GM12873 (cell line): ENCODE data around the gene PCOLCE2.

Experiments used
- TF ChIP-seq, protein P1 (sequence below): IDR thresholded peaks from 2 replicates; pipeline ENCODE4 v1.5.1; 2012; ENCODE audit warnings: low read depth, mild to moderate bottlenecking, moderate library complexity, low read length, control low read depth; ENCODE audit not compliant: insufficient read depth; ENCODE audit errors: missing control alignments

PCOLCE2 gene

GRCh38 chr3:142861926-142862325 is 27.0 kb downstream of the PCOLCE2 start:
- TF ChIP-seq, protein P1, sequence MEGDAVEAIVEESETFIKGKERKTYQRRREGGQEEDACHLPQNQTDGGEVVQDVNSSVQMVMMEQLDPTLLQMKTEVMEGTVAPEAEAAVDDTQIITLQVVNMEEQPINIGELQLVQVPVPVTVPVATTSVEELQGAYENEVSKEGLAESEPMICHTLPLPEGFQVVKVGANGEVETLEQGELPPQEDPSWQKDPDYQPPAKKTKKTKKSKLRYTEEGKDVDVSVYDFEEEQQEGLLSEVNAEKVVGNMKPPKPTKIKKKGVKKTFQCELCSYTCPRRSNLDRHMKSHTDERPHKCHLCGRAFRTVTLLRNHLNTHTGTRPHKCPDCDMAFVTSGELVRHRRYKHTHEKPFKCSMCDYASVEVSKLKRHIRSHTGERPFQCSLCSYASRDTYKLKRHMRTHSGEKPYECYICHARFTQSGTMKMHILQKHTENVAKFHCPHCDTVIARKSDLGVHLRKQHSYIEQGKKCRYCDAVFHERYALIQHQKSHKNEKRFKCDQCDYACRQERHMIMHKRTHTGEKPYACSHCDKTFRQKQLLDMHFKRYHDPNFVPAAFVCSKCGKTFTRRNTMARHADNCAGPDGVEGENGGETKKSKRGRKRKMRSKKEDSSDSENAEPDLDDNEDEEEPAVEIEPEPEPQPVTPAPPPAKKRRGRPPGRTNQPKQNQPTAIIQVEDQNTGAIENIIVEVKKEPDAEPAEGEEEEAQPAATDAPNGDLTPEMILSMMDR: no peak

GRCh38 chr3:142858043-142858442 is 30.8 kb downstream of the PCOLCE2 start:
- TF ChIP-seq, protein P1: no peak

DNA sequence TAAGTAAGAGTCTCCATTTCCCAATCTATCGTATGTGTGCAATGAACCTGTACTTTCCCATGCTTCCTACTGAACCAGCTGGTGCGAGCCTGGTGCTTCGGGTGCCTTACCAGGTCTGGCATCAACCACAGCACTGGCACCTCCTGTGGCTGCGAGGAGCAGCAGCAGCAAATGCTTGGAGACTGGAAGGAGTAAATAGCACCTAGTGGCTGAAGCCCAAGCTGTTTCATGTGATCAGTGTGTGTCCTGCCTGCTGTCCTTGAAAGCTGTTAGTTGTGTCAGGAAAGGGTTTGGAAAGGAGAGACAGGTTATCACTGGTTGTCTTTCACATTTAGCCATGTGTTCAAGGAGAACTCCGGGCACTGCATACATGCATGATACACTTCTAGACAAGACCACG is 31.8 kb downstream of the PCOLCE2 start:
- TF ChIP-seq, protein P1: peak; percentile 18

GRCh38 chr3:142853270-142854168 is 35.4 kb downstream of the PCOLCE2 start:
- TF ChIP-seq, protein P1: no peak

DNA sequence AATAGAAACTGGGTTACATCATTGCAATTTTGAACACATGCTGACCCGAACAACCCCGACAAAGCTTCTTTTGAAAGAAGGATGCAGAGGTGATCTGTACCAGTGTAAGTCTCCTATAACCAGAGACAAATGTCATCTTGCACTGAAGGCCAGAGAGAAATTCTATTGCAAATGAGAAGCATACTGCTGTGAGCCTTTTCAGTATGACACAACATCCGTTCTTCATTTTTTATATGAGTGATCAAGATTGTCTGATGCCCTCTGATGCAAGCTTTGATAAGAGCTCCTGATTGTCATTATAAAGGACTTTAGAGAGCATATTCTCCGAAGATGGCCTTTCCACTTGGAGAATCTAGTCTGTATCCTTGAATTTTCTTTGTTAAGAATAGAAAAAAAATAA is 36.9 kb downstream of the PCOLCE2 start:
- TF ChIP-seq, protein P1: no peak

DNA sequence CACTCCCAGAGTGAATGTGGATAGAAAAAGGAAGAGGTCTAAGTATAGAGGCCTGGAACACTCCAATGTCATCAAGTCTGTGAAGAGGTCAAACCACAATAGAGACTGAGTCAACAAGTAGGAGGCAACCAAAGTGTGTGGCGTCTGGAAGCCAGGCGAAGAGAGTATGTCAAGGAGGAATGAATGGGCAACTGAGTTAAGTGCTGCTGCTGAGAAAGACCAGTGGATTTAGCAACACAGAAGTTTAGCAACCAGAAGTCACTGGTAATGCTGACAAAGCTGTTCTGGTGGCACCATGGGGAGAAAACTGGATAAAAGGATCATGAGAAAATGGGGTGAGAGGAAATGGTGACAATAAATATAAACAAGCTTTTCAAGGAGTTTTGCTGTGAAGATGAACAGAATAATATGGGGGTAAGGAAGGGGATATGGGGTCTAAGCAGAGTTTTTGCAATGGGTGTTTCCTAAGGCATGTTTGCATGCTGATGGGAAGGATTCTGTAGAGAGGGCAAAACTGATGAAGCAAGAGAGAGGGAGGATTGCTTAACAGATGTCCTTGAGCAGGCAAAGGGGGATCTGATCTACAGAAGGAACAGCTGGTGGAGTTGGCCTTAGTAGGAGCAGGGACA is 38.4 kb downstream of the PCOLCE2 start:
- TF ChIP-seq, protein P1: no peak

GRCh38 chr3:142849148-142849547 is 39.7 kb downstream of the PCOLCE2 start:
- TF ChIP-seq, protein P1: no peak
